Fibroblast of lung (primary cell): Measurements from ENCODE around the gene ARMH3.

Experiments used
- EZH2 ChIP-seq: IDR thresholded peaks from 2 replicates; pipeline ENCODE4 v1.5.1; 2012; ENCODE audit warnings: low read length, control low read depth, mild to moderate bottlenecking; ENCODE audit errors: missing control alignments
- TF ChIP-seq, protein P1 (sequence below), 2 donors: IDR thresholded peaks in 1 of 2; conservative IDR thresholded peaks in 1 of 2; 1 replicate in 1 of 2; 2 replicates in 1 of 2; pipeline ENCODE4 v1.5.1; 2011 to 2012; ENCODE audit warnings: low read length in 2 of 2, control low read depth in 1 of 2, inconsistent platforms in 1 of 2, low read depth in 1 of 2, mild to moderate bottlenecking in 1 of 2

DNA sequence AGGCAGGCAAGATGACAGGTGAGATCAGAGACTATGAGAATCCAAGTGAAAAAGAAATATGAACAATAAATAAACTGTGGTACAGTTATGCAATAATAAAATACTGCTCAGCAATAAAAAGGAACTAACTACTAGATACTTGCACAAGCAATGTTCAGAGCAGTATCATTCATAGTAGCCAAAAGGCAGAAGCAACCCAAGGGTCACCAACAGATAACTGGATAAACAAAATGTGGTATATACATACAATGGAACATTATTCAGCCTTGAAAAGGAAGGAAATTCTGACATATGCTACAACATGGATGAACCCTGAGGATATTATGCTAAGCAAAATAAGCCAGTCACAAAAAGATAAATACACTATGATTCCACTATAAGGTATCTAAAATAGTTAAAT lies 135.4 kb downstream of the ARMH3 start:
- TF ChIP-seq, protein P1, sequence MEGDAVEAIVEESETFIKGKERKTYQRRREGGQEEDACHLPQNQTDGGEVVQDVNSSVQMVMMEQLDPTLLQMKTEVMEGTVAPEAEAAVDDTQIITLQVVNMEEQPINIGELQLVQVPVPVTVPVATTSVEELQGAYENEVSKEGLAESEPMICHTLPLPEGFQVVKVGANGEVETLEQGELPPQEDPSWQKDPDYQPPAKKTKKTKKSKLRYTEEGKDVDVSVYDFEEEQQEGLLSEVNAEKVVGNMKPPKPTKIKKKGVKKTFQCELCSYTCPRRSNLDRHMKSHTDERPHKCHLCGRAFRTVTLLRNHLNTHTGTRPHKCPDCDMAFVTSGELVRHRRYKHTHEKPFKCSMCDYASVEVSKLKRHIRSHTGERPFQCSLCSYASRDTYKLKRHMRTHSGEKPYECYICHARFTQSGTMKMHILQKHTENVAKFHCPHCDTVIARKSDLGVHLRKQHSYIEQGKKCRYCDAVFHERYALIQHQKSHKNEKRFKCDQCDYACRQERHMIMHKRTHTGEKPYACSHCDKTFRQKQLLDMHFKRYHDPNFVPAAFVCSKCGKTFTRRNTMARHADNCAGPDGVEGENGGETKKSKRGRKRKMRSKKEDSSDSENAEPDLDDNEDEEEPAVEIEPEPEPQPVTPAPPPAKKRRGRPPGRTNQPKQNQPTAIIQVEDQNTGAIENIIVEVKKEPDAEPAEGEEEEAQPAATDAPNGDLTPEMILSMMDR (conservative IDR thresholded peaks at IDR 0.05 in 1 of 2, IDR thresholded peaks at IDR 0.05 in 1 of 2; ENCODE audit: low read depth in 1 of 2, low read length in 2 of 2), result no peak
- no peak for TF ChIP-seq EZH2
